ENCODE measurements around the gene TFDP1. TPM values are rescaled to one million over a fixed set of nuclear protein-coding genes. Genes with fewer than 3 reads are reported as not detected.

The TFDP1 gene
- total RNA-seq, 5 donors from 2014 or later (not counting 1 experiment from before 2014, with no cell fraction given): 25.8 to 38.3 (median 34.1) TPM

- no peak overlapping the region for H3K4me3 Mint-ChIP-seq
- H3K27ac Mint-ChIP-seq: no peak overlapping the region
- H3K27me3 Mint-ChIP-seq: peaks cover 0 to 4% of the 10 kb centered on the region in 2 donors
- Histone ChIP-seq H3K9me3 (peaks cover 3% of the 10 kb centered on the region), H3K4me3 (ENCODE audit: control insufficient read depth in 1 of 2, extremely low read depth in 1 of 2, low read length in 1 of 2) (no peak overlapping the region), H3K4me1 (ENCODE audit: control insufficient read depth in 1 of 2, extremely low read depth in 1 of 2, insufficient read depth in 2 of 2, low read length in 2 of 2) (peaks cover 9 to 18% of the 10 kb centered on the region in 2 experiments), H3K27me3 (replicated peaks in 1 of 2; ENCODE audit: control insufficient read depth in 2 of 2, extremely low read depth in 1 of 2, insufficient read depth in 2 of 2, low read length in 1 of 2) (no peaks in the 10 kb centered on the region), H3K27ac (ENCODE audit: low read length) (no peak overlapping the region), H3K36me3 (ENCODE audit: control insufficient read depth in 2 of 2, extremely low read depth in 1 of 2, insufficient read depth in 1 of 2, low read length in 1 of 2) (no peaks in the 10 kb centered on the region)
- ATAC-seq (replicated peaks in 1 of 4) (no peak), DNase-seq (peak in 1 of 35 experiments; percentile 5)
- peaks cover 15 to 19% (median 16%) of the 10 kb centered on the region in 3 donors for H3K4me1 Mint-ChIP-seq
- ChIA-PET CTCF (no interaction called here), POLR2A (no interaction called here)
- WGBS (ENCODE audit: insufficient coverage): 100% methylated on average over 4 of the region's 6 CpGs
- peaks cover under 1% of the 10 kb centered on the region for H3K36me3 Mint-ChIP-seq
- peaks cover 6 to 14% (median 10%) of the 10 kb centered on the region in 3 donors for H3K9me3 Mint-ChIP-seq
These were observed 2.7 kb upstream of the TFDP1 start for GRCh38 chr13:113581871-113582270.

- 96% methylated on average over 35 of the region's 38 CpGs for WGBS (ENCODE audit: insufficient coverage)
- peaks cover 0 to 3% (median 2%) of the 10 kb centered on the region in 3 donors for H3K9me3 Mint-ChIP-seq
- H3K9me3 ChIP-seq: no peaks in the 10 kb centered on the region
- no peaks in the 10 kb centered on the region for H3K36me3 ChIP-seq (ENCODE audit: control insufficient read depth in 2 of 2, extremely low read depth in 1 of 2, insufficient read depth in 1 of 2, low read length in 1 of 2)
- DNase-seq (peak in 3 of 35 experiments; percentile 4 to 14 (median 8)), ATAC-seq (replicated peaks in 1 of 4) (no peak)
- no peak overlapping the region for H3K4me3 ChIP-seq (ENCODE audit: control insufficient read depth in 1 of 2, extremely low read depth in 1 of 2, low read length in 1 of 2)
- H3K27ac ChIP-seq (ENCODE audit: low read length): no peak overlapping the region
- peaks cover 9 to 29% of the 10 kb centered on the region in 2 experiments for H3K4me1 ChIP-seq (ENCODE audit: control insufficient read depth in 1 of 2, extremely low read depth in 1 of 2, insufficient read depth in 2 of 2, low read length in 2 of 2)
- peak overlapping the region; percentile 57 to 71 (median 63) for H3K4me3 Mint-ChIP-seq
- no peaks in the 10 kb centered on the region for H3K36me3 Mint-ChIP-seq
- no peaks in the 10 kb centered on the region for H3K27me3 ChIP-seq (replicated peaks in 1 of 2; ENCODE audit: control insufficient read depth in 2 of 2, extremely low read depth in 1 of 2, insufficient read depth in 2 of 2, low read length in 1 of 2)
- H3K27me3 Mint-ChIP-seq: peaks cover 0 to 3% of the 10 kb centered on the region in 2 donors
- POLR2A ChIA-PET: no interaction called here
- CTCF ChIA-PET: no interaction called here
- H3K4me1 Mint-ChIP-seq: peaks cover 24 to 31% (median 25%) of the 10 kb centered on the region in 3 donors
- no peak overlapping the region for H3K27ac Mint-ChIP-seq
These were observed 1.5 kb upstream of the TFDP1 start for GRCh38 chr13:113582841-113583631.

DNA sequence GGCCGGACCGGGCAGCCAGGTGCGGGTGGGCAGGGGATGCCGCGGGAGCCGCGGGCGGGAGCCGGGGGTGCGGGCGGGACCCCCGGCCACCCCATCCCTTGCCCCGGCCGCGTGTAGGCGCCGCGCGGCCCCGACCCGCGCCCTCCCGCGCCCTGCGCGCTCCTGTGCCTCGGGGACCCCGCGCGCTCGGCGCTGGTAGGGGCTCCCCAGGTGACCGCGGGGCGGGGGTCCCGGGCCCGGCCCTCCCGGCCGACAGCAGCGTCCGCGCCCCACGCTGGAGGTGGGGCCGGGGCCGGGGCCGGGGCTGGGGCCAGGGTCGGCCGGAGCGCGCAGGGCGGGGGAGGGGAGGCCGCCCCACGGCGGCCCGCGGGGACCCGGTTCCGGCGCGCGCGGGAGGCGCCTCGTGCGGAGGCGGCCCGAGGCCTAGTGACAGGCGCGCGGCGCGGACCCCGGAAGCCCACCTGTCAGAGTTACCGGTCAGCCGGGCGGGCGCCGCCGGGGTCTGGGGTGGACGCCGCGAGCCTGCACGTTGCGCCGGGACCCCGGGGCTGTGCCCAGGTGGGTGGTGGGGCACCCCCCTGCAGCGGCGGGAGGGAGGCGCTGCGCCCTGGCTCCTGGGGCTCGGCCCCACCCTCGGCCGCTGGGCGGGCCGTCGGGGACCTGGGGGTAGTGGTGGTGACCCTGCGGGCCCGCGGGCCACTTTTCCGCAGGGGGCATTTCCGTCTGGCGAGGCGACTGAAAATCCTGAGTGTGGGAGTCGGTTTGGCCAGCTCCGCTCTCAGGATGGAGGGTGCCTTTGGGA is 518 bp downstream of the TFDP1 start:
- H3K27ac Mint-ChIP-seq: peak overlapping the region in 1 of 2 donors; percentile 46
- ATAC-seq (replicated peaks in 1 of 4): peak; percentile 34 to 50 (median 46)

DNA sequence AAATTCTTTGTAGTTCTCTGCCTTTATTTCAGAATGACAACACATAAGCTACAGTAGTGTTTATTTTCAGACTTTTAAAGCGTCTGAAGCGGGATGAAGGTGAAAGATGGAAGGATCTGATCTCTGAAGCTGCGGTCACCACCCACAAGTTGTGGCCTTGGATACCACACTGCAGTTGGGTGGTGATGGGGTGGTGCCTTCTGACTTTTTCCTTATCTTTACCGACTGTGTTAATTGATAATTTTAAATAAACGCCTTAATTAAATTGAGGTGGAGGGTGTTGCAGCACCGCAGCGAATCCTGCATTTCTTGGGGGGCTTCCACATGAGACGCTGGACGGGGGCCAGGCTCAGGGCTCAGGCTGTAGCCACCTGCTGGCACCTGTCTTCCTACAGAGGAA is 1.3 kb downstream of the TFDP1 start:
- WGBS (ENCODE audit: insufficient coverage): 65% methylated on average over 8 of the region's 9 CpGs
- CTCF ChIA-PET: no interaction called here
- Histone ChIP-seq H3K4me3 (ENCODE audit: control insufficient read depth in 1 of 2, extremely low read depth in 1 of 2, low read length in 1 of 2) (peak overlapping the region in 1 of 2 donors; percentile 19), H3K4me1 (ENCODE audit: control insufficient read depth in 1 of 2, extremely low read depth in 1 of 2, insufficient read depth in 2 of 2, low read length in 2 of 2) (peaks cover 9 to 41% of the 10 kb centered on the region in 2 experiments), H3K9me3 (no peaks in the 10 kb centered on the region), H3K27me3 (replicated peaks in 1 of 2; ENCODE audit: control insufficient read depth in 2 of 2, extremely low read depth in 1 of 2, insufficient read depth in 2 of 2, low read length in 1 of 2) (no peaks in the 10 kb centered on the region), H3K27ac (ENCODE audit: low read length) (no peak overlapping the region), H3K36me3 (ENCODE audit: control insufficient read depth in 2 of 2, extremely low read depth in 1 of 2, insufficient read depth in 1 of 2, low read length in 1 of 2) (peaks cover 6 to 7% of the 10 kb centered on the region in 2 donors)
- Mint-ChIP-seq H3K36me3 (peaks cover 5% of the 10 kb centered on the region), H3K27ac (peak overlapping the region in 1 of 2 donors; percentile 46), H3K27me3 (no peaks in the 10 kb centered on the region), H3K4me3 (peak overlapping the region; percentile 79 to 87 (median 86)), H3K4me1 (peaks cover 34 to 43% (median 38%) of the 10 kb centered on the region in 3 donors), H3K9me3 (no peaks in the 10 kb centered on the region)
- POLR2A ChIA-PET: no interaction called here
- DNase-seq: peak in 2 of 35 experiments; percentile 3 to 10
- ATAC-seq (replicated peaks in 1 of 4): no peak

More for the DNA sequence above, 518 bp downstream of the TFDP1 start:
- Histone ChIP-seq H3K36me3 (ENCODE audit: control insufficient read depth in 2 of 2, extremely low read depth in 1 of 2, insufficient read depth in 1 of 2, low read length in 1 of 2) (peaks cover 6 to 7% of the 10 kb centered on the region in 2 donors), H3K9me3 (no peaks in the 10 kb centered on the region), H3K27ac (ENCODE audit: low read length) (no peak overlapping the region), H3K27me3 (replicated peaks in 1 of 2; ENCODE audit: control insufficient read depth in 2 of 2, extremely low read depth in 1 of 2, insufficient read depth in 2 of 2, low read length in 1 of 2) (no peaks in the 10 kb centered on the region), H3K4me1 (ENCODE audit: control insufficient read depth in 1 of 2, extremely low read depth in 1 of 2, insufficient read depth in 2 of 2, low read length in 2 of 2) (peaks cover 9 to 41% of the 10 kb centered on the region in 2 experiments), H3K4me3 (ENCODE audit: control insufficient read depth in 1 of 2, extremely low read depth in 1 of 2, low read length in 1 of 2) (peak overlapping the region; percentile 35 to 40)
- peak in 5 of 35 experiments; percentile 7 to 24 (median 20) for DNase-seq
- ChIA-PET CTCF (no interaction called here), POLR2A (no interaction called here)
- peaks cover 34 to 42% (median 36%) of the 10 kb centered on the region in 3 donors for H3K4me1 Mint-ChIP-seq
- peaks cover 5% of the 10 kb centered on the region for H3K36me3 Mint-ChIP-seq
- H3K4me3 Mint-ChIP-seq: peak overlapping the region; percentile 79 to 87 (median 86)
- WGBS (ENCODE audit: insufficient coverage): under 1% methylated on average over 93 of the region's 105 CpGs
- H3K9me3 Mint-ChIP-seq: no peaks in the 10 kb centered on the region
- no peaks in the 10 kb centered on the region for H3K27me3 Mint-ChIP-seq

DNA sequence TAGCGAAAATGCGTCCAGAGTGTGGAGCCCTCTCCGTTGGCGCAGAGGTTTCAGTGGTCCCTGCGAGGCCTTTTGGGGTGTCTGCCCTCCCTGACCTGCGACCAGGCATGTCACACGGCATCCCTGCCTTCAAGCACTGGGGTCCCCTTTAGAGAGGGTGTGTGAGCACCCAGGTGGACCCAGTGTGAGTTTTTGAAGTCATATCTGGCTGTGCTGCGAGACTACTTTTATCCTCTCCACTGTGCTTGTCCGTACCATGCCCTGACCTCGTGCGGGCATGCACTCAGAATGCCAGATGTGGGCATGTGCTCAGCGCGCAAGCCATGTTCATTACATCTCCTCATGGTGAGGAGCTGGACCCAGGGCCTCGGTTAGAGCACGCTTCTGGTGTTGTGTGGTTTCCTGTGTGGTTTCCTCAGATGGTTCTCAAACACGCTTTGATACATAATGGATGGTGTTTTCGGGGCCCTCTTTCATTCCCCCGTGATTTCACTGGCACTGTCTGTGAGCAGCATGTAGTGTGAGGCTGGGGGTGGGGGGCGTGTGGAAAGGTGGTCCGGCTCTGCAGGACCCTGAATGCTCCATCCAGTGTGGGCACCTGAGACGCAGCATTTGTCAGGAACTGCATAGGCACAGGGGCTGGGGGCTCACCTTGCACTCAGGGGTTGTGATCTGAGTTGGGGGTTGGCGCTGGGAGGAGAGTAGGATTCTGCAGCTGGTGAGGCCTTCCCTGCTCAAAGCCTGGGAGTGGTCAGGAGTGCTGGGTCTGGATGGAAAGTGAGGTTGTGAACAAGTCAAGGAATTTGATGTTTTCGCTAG is 2.3 kb downstream of the TFDP1 start:
- Histone ChIP-seq H3K36me3 (ENCODE audit: control insufficient read depth in 2 of 2, extremely low read depth in 1 of 2, insufficient read depth in 1 of 2, low read length in 1 of 2) (peaks cover 6 to 7% of the 10 kb centered on the region in 2 donors), H3K9me3 (no peaks in the 10 kb centered on the region), H3K4me1 (ENCODE audit: control insufficient read depth in 1 of 2, extremely low read depth in 1 of 2, insufficient read depth in 2 of 2, low read length in 2 of 2) (peaks cover 9 to 41% of the 10 kb centered on the region in 2 experiments), H3K4me3 (ENCODE audit: control insufficient read depth in 1 of 2, extremely low read depth in 1 of 2, low read length in 1 of 2) (peak overlapping the region in 1 of 2 donors; percentile 6), H3K27me3 (replicated peaks in 1 of 2; ENCODE audit: control insufficient read depth in 2 of 2, extremely low read depth in 1 of 2, insufficient read depth in 2 of 2, low read length in 1 of 2) (no peaks in the 10 kb centered on the region), H3K27ac (ENCODE audit: low read length) (no peak overlapping the region)
- Mint-ChIP-seq H3K27ac (no peak overlapping the region), H3K27me3 (no peaks in the 10 kb centered on the region), H3K9me3 (no peaks in the 10 kb centered on the region), H3K4me1 (peaks cover 34 to 47% (median 44%) of the 10 kb centered on the region in 3 donors), H3K4me3 (peak overlapping the region; percentile 58 to 86 (median 79)), H3K36me3 (peaks cover 9% of the 10 kb centered on the region)
- peak in 2 of 35 experiments; percentile 18 to 23 for DNase-seq
- no peak for ATAC-seq (replicated peaks in 1 of 4)
- ChIA-PET POLR2A (no interaction called here), CTCF (interaction anchor here in 1 of 2 donors (0.7 kb wide), 1 partner anchor 765 kb away, joined by 8 read pairs; no protein-coding TSS in a partner anchor)
- 54% methylated on average over 20 of the region's 23 CpGs for WGBS (ENCODE audit: insufficient coverage)
